OCI-LY1 (cell line): ENCODE measurements around the gene FOXI3.

Source experiments
- H2AFZ ChIP-seq: fragments of 200-600 bp; sonication (generic), shearing (Covaris generic); 2 replicates; pipeline ENCODE4 v1.6.0; 2014; ENCODE audit warnings: antibody characterized with exemption, mild to moderate bottlenecking, low read length
- H3F3A ChIP-seq: fragments of 200-600 bp; sonication (generic), shearing (Covaris generic); 2 replicates; pipeline ENCODE4 v1.6.0; 2014; ENCODE audit warnings: mild to moderate bottlenecking, antibody characterized with exemption, low read length, moderate library complexity; ENCODE audit not compliant: insufficient read depth
- H3K27ac ChIP-seq: fragments of 200-600 bp; sonication (generic); 2 replicates; pipeline ENCODE4 v1.5.1; 2014; ENCODE audit warnings: low read length, mixed run types, mild to moderate bottlenecking, low read depth; ENCODE audit not compliant: poor library complexity, severe bottlenecking
- H3K27me3 ChIP-seq: fragments of 200-600 bp; sonication (generic); 2 replicates; pipeline ENCODE4 v1.6.0; 2014; ENCODE audit warnings: antibody characterized with exemption, mild to moderate bottlenecking, low read length, moderate library complexity; ENCODE audit not compliant: insufficient read depth
- H3K36me3 ChIP-seq: fragments of 200-600 bp; sonication (generic); 2 replicates; pipeline ENCODE4 v1.6.1; 2014; ENCODE audit warnings: mild to moderate bottlenecking, antibody characterized with exemption, low read length, moderate library complexity, mixed read lengths; ENCODE audit not compliant: insufficient read depth
- H3K4me1 ChIP-seq: fragments of 200-600 bp; sonication (generic); 2 replicates; pipeline ENCODE4 v1.5.1; 2014; ENCODE audit warnings: mild to moderate bottlenecking, low read length, moderate library complexity; ENCODE audit not compliant: insufficient read depth, severe bottlenecking
- H3K4me2 ChIP-seq: fragments of 200-600 bp; sonication (generic), shearing (Covaris generic); 2 replicates; pipeline ENCODE4 v1.6.1; 2014; ENCODE audit warnings: low read length
- H3K4me3 ChIP-seq: fragments of 200-600 bp; sonication (generic); 2 replicates; pipeline ENCODE4 v1.5.1; 2014; ENCODE audit warnings: low read length, low read depth, mild to moderate bottlenecking, mixed read lengths; ENCODE audit not compliant: poor library complexity, severe bottlenecking
- H3K79me2 ChIP-seq: fragments of 200-600 bp; shearing (Covaris generic); 2 replicates; pipeline ENCODE4 v1.6.1; 2016; ENCODE audit warnings: mixed run types, low read length, mixed read lengths; ENCODE audit not compliant: insufficient read depth
- H3K9ac ChIP-seq: fragments of 200-600 bp; sonication (generic), shearing (Covaris generic); 2 replicates; pipeline ENCODE4 v1.6.1; 2014; ENCODE audit warnings: mild to moderate bottlenecking, low read length, mixed read lengths
- H3K9me2 ChIP-seq: fragments of 200-600 bp; sonication (generic), shearing (Covaris generic); 2 replicates; pipeline ENCODE4 v1.6.1; 2014; ENCODE audit warnings: low read depth, mild to moderate bottlenecking, low read length, mixed read lengths
- H3K9me3 ChIP-seq: fragments of 200-600 bp; shearing (Covaris generic); 2 replicates; pipeline ENCODE4 v1.6.1; 2014; ENCODE audit warnings: low read length, mixed read lengths
- H4K20me1 ChIP-seq: fragments of 200-600 bp; sonication (generic), shearing (Covaris generic); 2 replicates; pipeline ENCODE4 v1.6.0; 2016; ENCODE audit warnings: mild to moderate bottlenecking, low read length; ENCODE audit not compliant: insufficient read depth
- CTCF ChIP-seq: fragments of 200-600 bp; sonication (generic), shearing (Covaris generic); IDR thresholded peaks from 2 replicates; pipeline ENCODE4 v1.5.1; 2017; ENCODE audit warnings: mild to moderate bottlenecking, antibody characterized with exemption, low read length, moderate library complexity, mixed read lengths
- EZH2 ChIP-seq: fragments of 200-600 bp; sonication (generic), shearing (Covaris generic); IDR thresholded peaks from 2 replicates; pipeline ENCODE4 v1.8.0; 2017; ENCODE audit warnings: borderline replicate concordance, mixed run types, mild to moderate bottlenecking, antibody characterized with exemption, low read length, moderate library complexity, mixed read lengths

The FOXI3 gene

DNA sequence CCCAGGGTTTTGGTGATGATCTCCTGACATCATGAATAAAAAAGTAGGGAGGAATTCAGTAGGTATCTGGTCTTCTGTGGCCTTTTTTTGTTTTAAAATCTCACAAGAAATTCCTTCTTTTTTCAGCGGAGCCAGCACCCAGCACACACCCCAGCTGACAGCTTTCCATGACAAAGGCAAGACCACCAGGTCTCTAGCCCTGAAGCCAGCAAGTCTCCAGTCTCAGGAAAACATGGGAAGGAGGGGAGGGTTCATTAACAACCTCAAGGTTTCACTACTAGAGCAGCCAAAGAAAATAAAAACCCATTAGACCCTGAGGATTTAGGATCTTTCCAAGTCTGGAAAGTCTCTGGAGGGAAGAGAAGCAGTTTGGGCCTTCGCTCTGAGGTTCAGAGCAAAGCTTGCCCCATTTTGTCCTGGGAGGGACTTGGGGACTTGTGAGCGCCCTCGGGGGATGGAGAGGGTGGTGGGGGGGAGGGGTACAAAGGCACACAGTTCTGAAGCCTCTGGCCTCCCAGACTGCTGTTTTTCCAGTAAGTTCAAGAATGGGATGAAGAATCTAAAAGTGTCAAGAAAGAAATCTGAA lies 9.0 kb downstream of the FOXI3 start:
- H3F3A ChIP-seq: no peaks in the 10 kb centered on the region
- no peaks in the 10 kb centered on the region for H3K4me1 ChIP-seq
- no peaks in the 10 kb centered on the region for H3K9me2 ChIP-seq
- H3K4me3 ChIP-seq: no peak overlapping the region
- H3K79me2 ChIP-seq: no peaks in the 10 kb centered on the region
- no peaks in the 10 kb centered on the region for H3K36me3 ChIP-seq
- no peaks in the 10 kb centered on the region for H4K20me1 ChIP-seq
- no peak for TF ChIP-seq CTCF
- TF ChIP-seq EZH2: no peak
- no peak overlapping the region for H3K4me2 ChIP-seq
- no peak overlapping the region for H3K9ac ChIP-seq
- no peaks in the 10 kb centered on the region for H3K27me3 ChIP-seq
- H3K9me3 ChIP-seq: no peaks in the 10 kb centered on the region
- no peak overlapping the region for H3K27ac ChIP-seq
- H2AFZ ChIP-seq: no peak overlapping the region

DNA sequence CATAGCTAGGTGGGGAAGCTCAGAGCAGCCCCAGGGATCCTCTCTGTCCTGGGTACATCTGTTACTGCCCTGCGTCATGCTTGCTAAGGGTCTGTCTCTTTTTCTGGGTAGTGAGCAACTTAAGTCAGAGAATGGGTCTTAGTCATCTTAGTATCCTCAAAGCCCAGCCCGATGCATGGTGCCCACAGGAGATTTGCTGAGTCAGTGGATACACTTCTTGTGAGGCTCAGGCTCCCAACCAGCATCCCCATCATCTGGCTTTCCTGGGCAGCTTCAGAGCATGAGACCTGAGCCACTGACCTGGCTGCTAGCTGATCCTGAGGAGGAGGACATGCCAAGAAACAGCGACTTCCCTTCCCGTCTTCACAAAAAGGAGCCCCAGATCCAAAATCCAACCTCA lies 10.0 kb downstream of the FOXI3 start:
- H3K27me3 ChIP-seq: no peaks in the 10 kb centered on the region
- no peaks in the 10 kb centered on the region for H3K4me1 ChIP-seq
- H4K20me1 ChIP-seq: no peaks in the 10 kb centered on the region
- H3K9me2 ChIP-seq: no peaks in the 10 kb centered on the region
- no peak overlapping the region for H3K27ac ChIP-seq
- H3K4me2 ChIP-seq: no peak overlapping the region
- H3F3A ChIP-seq: no peaks in the 10 kb centered on the region
- no peak for TF ChIP-seq CTCF
- TF ChIP-seq EZH2: no peak
- no peaks in the 10 kb centered on the region for H3K36me3 ChIP-seq
- H3K4me3 ChIP-seq: no peak overlapping the region
- H3K79me2 ChIP-seq: no peaks in the 10 kb centered on the region
- H3K9ac ChIP-seq: no peak overlapping the region
- H2AFZ ChIP-seq: no peak overlapping the region
- no peaks in the 10 kb centered on the region for H3K9me3 ChIP-seq

- Histone ChIP-seq H3K4me2 (no peak overlapping the region), H3K9ac (no peak overlapping the region), H3K9me3 (no peaks in the 10 kb centered on the region), H3K79me2 (no peaks in the 10 kb centered on the region), H3K27me3 (no peaks in the 10 kb centered on the region), H3F3A (no peaks in the 10 kb centered on the region), H2AFZ (no peak overlapping the region), H3K4me3 (no peak overlapping the region), H3K4me1 (no peaks in the 10 kb centered on the region), H3K27ac (no peak overlapping the region), H3K9me2 (no peaks in the 10 kb centered on the region), H3K36me3 (no peaks in the 10 kb centered on the region), H4K20me1 (no peaks in the 10 kb centered on the region)
- no peak for TF ChIP-seq EZH2
- no peak for TF ChIP-seq CTCF
These were observed 10.4 kb downstream of the FOXI3 start for GRCh38 chr2:88442061-88442460.
